CD1c-positive myeloid dendritic cell (primary cell): Measurements from ENCODE around the gene CD300C.
"Not testable (repeated sequence)": the region's sequence is repeated elsewhere in the genome, so short reads cannot be mapped to it uniquely, and the experiment has no call there.

Experiments
- DNase-seq: peaks from one replicate; pipeline ENCODE4 v3.0.0-alpha.2; 2016; ENCODE audit errors: extremely low spot score

The CD300C gene

DNA sequence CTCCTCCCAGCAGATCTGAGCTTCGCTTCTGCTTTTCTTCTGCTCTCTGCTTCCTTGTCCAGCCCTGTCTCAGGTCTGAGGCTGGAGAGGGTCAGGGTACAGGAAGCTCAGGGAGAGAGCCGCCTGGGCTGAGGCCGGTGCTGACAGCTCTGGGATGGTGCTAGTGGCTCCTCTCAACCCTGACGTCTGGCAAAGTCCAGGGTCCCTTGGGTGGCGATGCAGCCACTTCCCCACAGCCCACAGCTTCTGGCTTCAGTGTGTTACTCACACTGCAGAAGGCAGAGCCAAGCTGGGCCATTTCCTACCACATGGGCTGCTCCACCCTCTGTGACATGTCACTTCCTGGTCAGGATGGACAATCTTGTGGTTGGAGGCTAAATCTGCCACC, at the start of gene CD300C:
CD300C (minus strand) TSS at position 273 of the 388 bp plus-strand sequence. CDS start 333 bp downstream, outside the sequence.
- peak; percentile 93 for DNase-seq

- no peak for DNase-seq
Observed at GRCh38 chr17:74595037-74595750, 49.3 kb upstream of the CD300C start.

- peak; percentile 52 for DNase-seq
Observed at GRCh38 chr17:74592087-74592990, 46.4 kb upstream of the CD300C start, which contains the start of gene CD300LD. CD300LD (minus strand) TSS chr17:74592283; CDS start chr17:74592202, 81 bp downstream.

- no peak for DNase-seq
Observed at GRCh38 chr17:74591503-74591902, 45.6 kb upstream of the CD300C start.

- no peak for DNase-seq
Observed at GRCh38 chr17:74585711-74586110, 39.8 kb upstream of the CD300C start.

DNA sequence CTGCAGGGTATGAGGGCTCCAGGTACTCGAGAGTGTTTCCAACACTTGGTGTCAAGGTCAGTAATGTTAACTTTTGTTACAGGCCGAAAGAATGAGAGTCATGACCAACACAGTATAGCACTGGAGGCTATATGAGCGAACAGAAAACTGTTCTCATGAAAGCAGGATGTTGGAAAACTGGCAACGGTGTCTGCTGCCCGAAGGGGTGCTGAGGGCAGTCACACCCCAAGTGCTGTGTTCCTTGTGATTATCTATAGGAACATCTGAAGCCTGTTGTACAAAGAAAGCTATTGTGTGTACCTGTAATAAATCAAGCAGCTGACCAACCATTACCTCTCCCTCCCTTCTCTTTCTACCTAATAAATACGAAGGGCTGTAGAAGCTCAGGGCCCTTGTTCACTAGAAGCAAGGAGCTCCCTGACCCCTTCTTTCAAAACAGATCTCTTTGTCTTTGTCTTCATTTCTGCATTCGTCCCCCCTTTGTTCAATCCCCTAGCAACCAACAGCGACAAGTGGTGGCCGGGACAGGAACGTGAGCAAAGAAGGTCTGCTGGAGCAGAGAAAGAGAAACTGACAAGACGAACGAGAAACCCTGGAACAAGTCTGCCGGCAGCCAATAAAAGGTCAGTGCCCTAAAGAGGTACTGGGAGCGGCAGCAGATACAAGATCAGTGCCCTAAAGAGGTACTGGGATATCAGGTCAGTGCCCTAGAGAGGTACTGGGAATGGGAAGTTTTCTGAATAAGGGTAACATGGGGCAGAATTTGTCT, 38.6 kb upstream of the CD300C start:
- DNase-seq: no peak

DNA sequence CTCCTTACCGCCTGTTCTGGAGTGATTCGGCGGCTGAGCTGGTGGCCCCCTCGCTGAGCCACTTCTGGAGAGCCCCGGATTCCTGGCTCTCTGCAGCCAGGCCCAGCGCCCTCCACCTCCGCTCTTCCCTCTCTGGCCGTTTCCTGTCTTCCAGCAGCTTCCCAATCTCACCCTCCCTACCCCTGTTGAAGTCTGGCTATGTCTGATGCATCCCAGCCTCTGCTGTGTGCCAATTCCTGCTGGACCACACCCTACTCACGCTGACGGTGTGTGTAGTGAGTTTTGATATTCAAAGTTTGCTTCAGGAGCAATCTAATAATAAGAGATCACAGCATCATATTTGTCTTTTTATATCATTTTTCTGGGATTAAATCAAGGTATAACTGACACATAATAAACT, 36.7 kb upstream of the CD300C start:
- DNase-seq: no peak

DNA sequence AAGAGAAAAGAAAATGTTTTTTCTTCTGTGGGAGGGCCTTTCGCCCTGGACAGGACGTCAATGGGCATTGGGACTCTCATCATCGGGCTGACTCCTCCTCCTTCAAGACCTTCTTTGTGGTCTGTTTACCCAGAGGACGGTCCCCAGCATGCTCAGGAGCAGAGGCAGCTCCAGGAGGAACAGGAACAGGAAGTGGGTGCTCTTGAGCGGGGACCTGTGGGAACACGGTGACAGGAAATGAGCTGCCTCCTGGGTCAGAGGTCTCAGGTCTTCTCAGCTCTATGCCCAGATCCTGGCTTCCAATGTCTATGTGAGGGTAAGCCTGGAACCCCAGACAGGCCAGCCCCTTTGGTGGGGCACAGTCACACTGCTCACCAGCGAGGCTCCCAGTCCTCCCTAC, 34.0 kb upstream of the CD300C start:
- DNase-seq: peak; percentile 53

GRCh38 chr17:74578979-74579378, 33.1 kb upstream of the CD300C start:
- DNase-seq: no peak

- DNase-seq: no peak
Observed at GRCh38 chr17:74574489-74575142, 28.7 kb upstream of the CD300C start.

GRCh38 chr17:74573635-74574034, 27.7 kb upstream of the CD300C start:
- DNase-seq: not testable (repeated sequence)

DNA sequence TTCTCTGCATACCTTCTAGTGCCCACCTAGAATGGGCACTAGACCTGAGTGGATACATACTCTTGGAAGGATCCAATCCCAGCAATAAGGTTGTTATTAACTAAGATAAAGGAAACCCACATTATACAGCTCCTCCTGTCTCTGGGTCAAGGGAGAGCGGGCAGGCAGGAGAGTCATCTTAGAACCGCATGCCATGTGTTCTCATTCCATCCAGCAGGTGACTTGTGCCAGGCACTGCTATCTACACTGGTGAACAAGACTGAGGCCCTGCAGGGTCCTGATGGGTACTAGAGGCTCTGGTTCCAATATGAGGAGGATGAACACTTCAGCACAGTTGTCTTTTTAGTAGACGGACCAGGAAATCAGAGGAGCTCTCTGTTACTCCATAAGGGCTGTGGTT, 27.3 kb upstream of the CD300C start:
- DNase-seq: no peak

GRCh38 chr17:74571621-74572270, 25.8 kb upstream of the CD300C start:
- DNase-seq: peak; percentile 42

GRCh38 chr17:74569020-74570003, 23.4 kb upstream of the CD300C start:
- peak; percentile 94 for DNase-seq

- DNase-seq: no peak
Observed at GRCh38 chr17:74568106-74568873, 22.4 kb upstream of the CD300C start.

GRCh38 chr17:74567397-74567796, 21.5 kb upstream of the CD300C start, which contains the start of gene CD300H:
CD300H (minus strand) TSS chr17:74567509.
- peak; percentile 77 for DNase-seq

- DNase-seq: peak; percentile 59
Observed at GRCh38 chr17:74566132-74566753, 20.3 kb upstream of the CD300C start.

GRCh38 chr17:74565126-74565525, 19.2 kb upstream of the CD300C start:
- DNase-seq: no peak
